GM18861 (cell line): ENCODE data around the gene SYN1.

Experiments used
- ATAC-seq: cut with Tn5 transposase; IDR thresholded peaks from one replicate; pipeline ENCODE4 v1.9.1; 2021; ENCODE audit not compliant: unreplicated experiment

SYN1 gene

GRCh38 chrX:47634871-47635575 lies 15.4 kb upstream of the SYN1 start:
- ATAC-seq, result no peak

DNA sequence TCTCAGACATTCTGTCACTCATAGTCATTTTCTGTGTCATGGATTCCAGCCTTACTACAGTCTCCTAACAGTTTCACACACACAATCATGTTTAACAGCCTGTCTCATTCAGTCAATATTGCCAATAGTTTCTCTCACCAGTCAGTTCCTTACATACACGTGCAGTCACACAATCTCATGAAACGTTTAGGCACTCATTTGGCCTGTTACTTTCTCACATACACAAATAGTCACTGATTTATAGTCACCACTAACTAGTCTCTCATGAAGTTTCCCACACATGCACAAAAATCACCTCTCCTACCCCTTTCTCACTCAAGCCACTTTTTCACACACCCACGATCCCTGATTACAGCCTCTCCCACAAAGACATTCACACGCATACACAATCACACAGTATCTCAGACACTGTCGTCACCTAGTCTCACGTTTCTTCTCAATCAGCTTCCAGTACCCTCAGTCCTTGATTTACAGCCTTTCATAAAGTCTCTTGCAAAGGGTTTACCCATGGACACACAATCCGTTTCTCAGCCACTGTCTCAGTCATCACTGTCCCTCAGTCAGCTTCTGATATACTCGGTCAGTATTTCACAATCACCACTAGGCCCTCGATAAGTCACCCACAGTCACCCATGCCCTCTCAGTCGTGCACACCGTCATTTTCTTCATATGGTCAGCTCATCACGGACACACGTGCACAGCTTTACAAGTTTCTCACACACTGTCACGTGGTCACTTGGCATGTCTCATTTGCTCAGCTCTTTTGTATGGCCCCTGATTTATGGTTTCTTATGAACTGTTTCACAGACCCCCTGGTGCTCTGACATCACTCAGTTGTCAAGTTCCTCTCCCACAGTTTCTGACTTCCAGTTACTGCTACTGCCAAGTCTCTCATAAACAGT lies 14.3 kb upstream of the SYN1 start:
- ATAC-seq, result no peak

- ATAC-seq, result no peak
Observed at GRCh38 chrX:47632666-47633065, 13.0 kb upstream of the SYN1 start.

GRCh38 chrX:47631676-47632075 lies 12.0 kb upstream of the SYN1 start:
- ATAC-seq, result no peak

- no peak for ATAC-seq
Observed at GRCh38 chrX:47629419-47630200, 10.0 kb upstream of the SYN1 start, which contains the start of gene CFP. Gene CFP, minus strand, starts transcription at chrX:47629930. Its CDS starts 86 bp downstream, at chrX:47629844.

- no peak for ATAC-seq
Observed at GRCh38 chrX:47628982-47629381, 9.3 kb upstream of the SYN1 start.

- no peak for ATAC-seq
Observed at GRCh38 chrX:47625365-47625764, 5.7 kb upstream of the SYN1 start.

DNA sequence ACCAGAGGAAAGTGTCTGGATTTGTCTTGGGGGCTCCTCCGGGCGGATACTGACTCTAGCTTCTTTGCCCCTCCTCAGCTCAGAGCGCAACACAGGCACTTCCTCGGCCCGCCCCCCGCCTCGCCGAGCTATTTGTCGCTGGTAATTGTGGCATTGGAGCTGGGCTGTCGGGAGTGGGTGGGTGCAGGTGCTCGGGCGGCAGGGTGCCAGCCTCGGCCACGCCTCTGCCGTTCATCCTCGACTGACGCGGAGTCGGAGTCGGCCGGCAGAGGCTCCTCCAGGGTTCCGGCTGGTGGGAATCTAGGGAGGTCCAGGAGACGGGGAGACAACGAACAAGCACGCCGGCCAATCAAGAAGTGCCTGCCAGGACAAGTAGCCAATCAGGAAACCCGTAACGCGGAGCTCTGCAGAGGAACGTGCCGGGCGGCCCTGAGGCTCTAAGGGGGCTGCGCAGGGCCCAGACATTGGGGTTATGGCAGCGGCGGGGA lies 3.9 kb upstream of the SYN1 start:
- no peak for ATAC-seq

DNA sequence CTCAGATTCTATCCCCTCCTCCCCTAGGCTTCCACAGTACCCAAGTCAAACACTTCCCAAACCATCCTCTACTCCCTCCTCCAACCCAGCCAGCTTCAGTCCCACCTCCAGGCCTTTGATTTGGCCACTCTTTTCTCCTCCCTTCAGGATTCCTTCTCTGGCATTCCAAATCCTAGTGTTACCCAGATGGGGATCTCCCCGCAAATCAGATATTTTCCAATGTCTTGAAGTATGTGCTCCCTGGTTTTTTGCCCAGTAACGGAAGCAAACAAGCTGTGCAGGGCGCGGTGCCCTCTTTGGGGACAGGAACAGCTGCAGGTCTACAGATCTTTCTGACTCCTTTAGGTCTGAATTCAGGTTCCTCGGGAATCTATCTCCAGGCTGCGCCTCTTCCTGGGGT lies 2.2 kb upstream of the SYN1 start:
- ATAC-seq, result no peak

DNA sequence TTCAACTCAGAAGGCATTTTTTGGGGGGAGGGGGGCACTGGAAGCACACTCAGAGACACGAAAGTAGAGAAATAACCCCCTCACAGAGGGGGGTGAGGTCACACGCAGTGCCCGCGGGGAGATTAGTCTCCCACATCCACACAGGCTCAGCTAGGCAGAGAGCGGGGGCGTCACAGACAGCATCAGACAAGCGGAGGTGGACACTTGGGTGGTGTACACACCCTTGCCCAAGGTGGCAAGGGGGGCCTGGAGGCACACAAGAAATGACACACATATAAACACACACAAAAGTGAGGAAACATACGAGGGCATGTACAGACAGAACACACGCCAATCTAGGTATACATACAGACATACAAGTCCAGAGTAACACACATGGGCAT lies 637 bp upstream of the SYN1 start:
- no peak for ATAC-seq

DNA sequence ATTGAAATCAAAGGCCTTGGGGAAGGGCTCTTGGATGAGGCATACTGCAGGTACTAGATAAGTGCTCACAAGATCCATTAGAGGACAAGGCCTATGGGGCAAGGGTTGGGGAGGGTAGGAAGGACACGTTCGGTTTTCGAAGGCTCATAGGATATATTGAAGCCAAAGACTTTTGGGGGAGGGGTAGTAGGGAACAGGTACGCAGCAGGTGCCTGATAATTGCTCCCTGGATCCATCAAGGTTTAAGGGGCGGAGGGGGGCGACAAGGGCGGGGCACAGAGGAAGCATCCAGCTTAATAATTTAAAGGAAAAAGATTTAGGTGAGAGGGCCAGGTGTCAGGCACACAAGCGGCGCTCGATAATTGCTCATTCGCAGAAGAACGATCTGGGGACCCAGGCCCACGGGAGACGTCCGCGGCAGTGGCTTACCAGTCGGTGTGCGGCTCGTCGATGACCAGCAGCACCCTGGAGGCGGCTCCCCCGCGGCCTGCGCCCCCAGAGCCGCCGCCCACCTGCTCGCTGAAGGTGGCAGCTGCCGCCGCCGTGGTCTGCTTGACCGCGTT lies 653 bp downstream of the SYN1 start:
- no peak for ATAC-seq

- ATAC-seq, result no peak
Observed at GRCh38 chrX:47614618-47615017, 5.0 kb downstream of the SYN1 start.

- ATAC-seq, result no peak
Observed at GRCh38 chrX:47613082-47613481, 6.6 kb downstream of the SYN1 start.

GRCh38 chrX:47612418-47612817 lies 7.2 kb downstream of the SYN1 start:
- no peak for ATAC-seq

DNA sequence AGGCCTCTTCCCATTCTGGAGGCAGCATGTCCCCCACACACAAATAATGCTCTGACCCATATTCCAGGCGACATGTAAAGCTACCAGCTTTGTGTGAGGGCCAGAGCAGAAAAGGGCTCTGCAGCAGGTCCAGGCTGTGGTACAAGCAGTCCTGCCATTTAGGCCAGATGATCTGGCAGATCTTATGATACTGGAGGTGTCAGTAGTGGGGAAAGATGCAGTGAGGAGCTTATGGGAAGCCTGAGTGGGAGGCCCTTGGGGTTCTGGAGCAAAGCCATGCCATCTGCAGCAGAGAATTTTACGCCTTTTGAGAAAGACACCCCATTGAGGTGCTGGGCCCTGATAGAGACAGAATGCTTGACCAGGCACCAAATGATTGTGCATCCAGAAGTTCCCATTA lies 7.7 kb downstream of the SYN1 start:
- ATAC-seq, result no peak

DNA sequence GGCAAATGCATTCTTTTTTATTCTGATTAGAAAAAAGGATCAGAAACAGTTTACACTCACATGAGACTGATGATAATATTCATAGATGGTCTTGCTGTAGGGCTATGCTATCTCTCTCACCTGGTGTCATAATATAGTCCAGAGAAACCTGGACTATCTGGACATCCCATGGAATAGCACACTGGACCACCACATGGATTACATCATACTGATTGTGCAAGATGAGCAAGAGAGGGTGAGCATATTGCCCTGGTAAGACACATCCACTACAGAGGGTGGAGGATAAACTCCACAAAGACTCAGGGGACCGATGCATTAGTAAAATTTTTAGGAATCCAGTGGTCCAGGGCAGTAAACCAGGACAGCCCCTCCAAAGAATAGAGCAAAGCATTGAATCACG lies 8.2 kb downstream of the SYN1 start:
- ATAC-seq, result no peak

GRCh38 chrX:47610511-47610910 lies 9.1 kb downstream of the SYN1 start:
- no peak for ATAC-seq

- ATAC-seq, result no peak
Observed at GRCh38 chrX:47608130-47608810, 11.4 kb downstream of the SYN1 start.

DNA sequence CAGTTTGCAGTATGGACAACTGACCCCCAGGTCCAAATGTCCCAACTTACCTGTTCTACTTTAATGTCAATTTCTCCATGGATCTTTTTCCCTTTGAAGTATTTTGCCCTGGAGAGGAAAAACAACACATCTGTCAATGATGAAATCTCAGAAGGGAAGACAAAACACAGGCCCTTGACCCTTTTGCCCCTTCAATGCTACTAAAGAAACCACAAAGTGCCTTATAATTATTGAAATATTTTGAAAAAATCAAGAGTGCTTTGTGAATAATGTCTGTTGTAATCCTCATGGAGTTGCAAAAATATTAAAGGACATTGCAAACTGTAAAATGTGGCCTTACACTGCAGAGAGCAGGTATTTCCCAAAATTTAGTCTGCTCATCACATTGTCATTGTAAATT lies 12.6 kb downstream of the SYN1 start:
- ATAC-seq, result no peak

DNA sequence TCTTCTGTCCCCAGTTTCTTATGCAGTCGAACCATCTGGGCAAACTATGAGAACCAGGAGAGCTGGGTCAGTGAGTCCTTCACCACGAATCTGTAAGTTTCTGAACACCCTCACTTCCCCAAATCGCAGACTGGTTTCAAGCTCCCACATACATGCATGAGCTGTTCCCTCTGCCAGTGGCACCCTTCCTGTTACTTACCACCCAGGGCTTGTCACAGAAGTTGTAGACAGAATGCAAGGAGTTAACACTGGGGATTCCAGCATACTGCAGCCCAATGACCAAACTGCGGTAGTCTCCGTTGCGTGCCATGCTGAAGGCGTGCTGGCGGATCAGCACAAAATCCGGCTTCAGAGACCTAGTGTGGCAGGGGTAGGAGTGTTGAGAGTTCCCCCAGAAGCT lies 14.6 kb downstream of the SYN1 start:
- no peak for ATAC-seq
